ENCODE results near the gene EREG. TPM values are rescaled to one million over a fixed set of nuclear protein-coding genes. Genes with fewer than 3 reads are reported as not detected.

Gene EREG
- polyA plus RNA-seq, 1 donor (not counting 4 experiments of a cell fraction or from before 2014, with no cell fraction given) = 38.7 TPM

GRCh38 chr4:74413265-74413664 lies 48.3 kb downstream of the EREG start:
- dilution Hi-C loops (cut with MboI; ENCODE audit: extremely low pct_ligation_motif_present, low sequenced_read_pairs) = no loop called here

GRCh38 chr4:74414149-74414809 lies 49.3 kb downstream of the EREG start:
- Histone ChIP-seq H3K27ac (ENCODE audit: control insufficient read depth, insufficient read depth, low read length) (peak overlapping the region; percentile 99), H3K4me3 (ENCODE audit: control insufficient read depth in 2 of 3, extremely low read depth in 1 of 3, insufficient read depth in 2 of 3, low read depth in 1 of 3, low read length in 3 of 3) (no peak overlapping the region), H3K9me1 (ENCODE audit: control insufficient read depth, extremely low read depth, insufficient read depth, low read length) (no peaks in the 10 kb centered on the region), H3K4me1 (ENCODE audit: control insufficient read depth, extremely low read depth, insufficient read depth, low read length) (peaks cover 91% of the 10 kb centered on the region), H3K9me3 (ENCODE audit: control insufficient read depth, low read depth, low read length) (no peaks in the 10 kb centered on the region), H4K20me1 (ENCODE audit: control insufficient read depth, extremely low read depth, insufficient read depth, low read length) (no peaks in the 10 kb centered on the region), H3K9ac (ENCODE audit: control insufficient read depth, extremely low read depth, insufficient read depth, low read length) (no peak overlapping the region), H3K79me2 (ENCODE audit: control insufficient read depth, insufficient read depth, low read length) (peaks cover 10% of the 10 kb centered on the region), H3K4me2 (ENCODE audit: control insufficient read depth, extremely low read depth, insufficient read depth, low read depth, low read length) (no peak overlapping the region), H2AFZ (ENCODE audit: control insufficient read depth, low read length) (no peak overlapping the region), H3K36me3 (ENCODE audit: control insufficient read depth in 2 of 2, extremely low read depth in 1 of 2, insufficient read depth in 2 of 2, low read length in 2 of 2) (no peaks in the 10 kb centered on the region), H3K27me3 (ENCODE audit: control insufficient read depth, extremely low read depth, insufficient read depth, low read length) (no peaks in the 10 kb centered on the region)
- FAIRE-seq = peak; percentile 69
- DNase-seq (ENCODE audit: low read depth, low spot score) = no peak
- dilution Hi-C loops (cut with MboI; ENCODE audit: extremely low pct_ligation_motif_present, low sequenced_read_pairs) = no loop called here
- TF ChIP-seq CTCF (optimal IDR thresholded peaks at IDR 0.05 in 1 of 3, IDR thresholded peaks at IDR 0.05 in 1 of 3, conservative IDR thresholded peaks at IDR 0.05 in 1 of 3; ENCODE audit: extremely low read depth in 1 of 3, insufficient read depth in 2 of 3, low read length in 3 of 3) = no peak
- TF ChIP-seq EZH2 (IDR thresholded peaks at IDR 0.05; ENCODE audit: low read length) = no peak

More at GRCh38 chr4:74413265-74413664, 48.3 kb downstream of the EREG start:
- H3K27ac ChIP-seq (ENCODE audit: control insufficient read depth, insufficient read depth, low read length) = peak overlapping the region; percentile 99
- H3K79me2 ChIP-seq (ENCODE audit: control insufficient read depth, insufficient read depth, low read length) = peaks cover 10% of the 10 kb centered on the region
- H3K9ac ChIP-seq (ENCODE audit: control insufficient read depth, extremely low read depth, insufficient read depth, low read length) = no peak overlapping the region
- peaks cover 90% of the 10 kb centered on the region for H3K4me1 ChIP-seq (ENCODE audit: control insufficient read depth, extremely low read depth, insufficient read depth, low read length)
- FAIRE-seq = peak; percentile 93
- H3K9me3 ChIP-seq (ENCODE audit: control insufficient read depth, low read depth, low read length) = no peaks in the 10 kb centered on the region
- H3K9me1 ChIP-seq (ENCODE audit: control insufficient read depth, extremely low read depth, insufficient read depth, low read length) = no peaks in the 10 kb centered on the region
- no peak for TF ChIP-seq EZH2 (IDR thresholded peaks at IDR 0.05; ENCODE audit: low read length)
- no peak for TF ChIP-seq CTCF (optimal IDR thresholded peaks at IDR 0.05 in 1 of 3, IDR thresholded peaks at IDR 0.05 in 1 of 3, conservative IDR thresholded peaks at IDR 0.05 in 1 of 3; ENCODE audit: extremely low read depth in 1 of 3, insufficient read depth in 2 of 3, low read length in 3 of 3)
- no peaks in the 10 kb centered on the region for H3K27me3 ChIP-seq (ENCODE audit: control insufficient read depth, extremely low read depth, insufficient read depth, low read length)
- peak overlapping the region; percentile 28 for H3K4me2 ChIP-seq (ENCODE audit: control insufficient read depth, extremely low read depth, insufficient read depth, low read depth, low read length)
- H3K36me3 ChIP-seq (ENCODE audit: control insufficient read depth in 2 of 2, extremely low read depth in 1 of 2, insufficient read depth in 2 of 2, low read length in 2 of 2) = no peaks in the 10 kb centered on the region
- DNase-seq (ENCODE audit: low read depth, low spot score) = no peak
- H3K4me3 ChIP-seq (ENCODE audit: control insufficient read depth in 2 of 3, extremely low read depth in 1 of 3, insufficient read depth in 2 of 3, low read depth in 1 of 3, low read length in 3 of 3) = no peak overlapping the region
- no peak overlapping the region for H2AFZ ChIP-seq (ENCODE audit: control insufficient read depth, low read length)
- no peaks in the 10 kb centered on the region for H4K20me1 ChIP-seq (ENCODE audit: control insufficient read depth, extremely low read depth, insufficient read depth, low read length)

Measured in keratinocyte (primary cell).